GM19043 (cell line): Measurements from ENCODE around the gene SHPK.
A peak's percentile ranks its signal among the peaks of the same experiment; 100 is the strongest.

Experiments used
- ATAC-seq: cut with Tn5 transposase; IDR thresholded peaks from one replicate; pipeline ENCODE4 v1.9.1; 2021; ENCODE audit warnings: low read depth; ENCODE audit not compliant: unreplicated experiment

Gene SHPK, protein sequence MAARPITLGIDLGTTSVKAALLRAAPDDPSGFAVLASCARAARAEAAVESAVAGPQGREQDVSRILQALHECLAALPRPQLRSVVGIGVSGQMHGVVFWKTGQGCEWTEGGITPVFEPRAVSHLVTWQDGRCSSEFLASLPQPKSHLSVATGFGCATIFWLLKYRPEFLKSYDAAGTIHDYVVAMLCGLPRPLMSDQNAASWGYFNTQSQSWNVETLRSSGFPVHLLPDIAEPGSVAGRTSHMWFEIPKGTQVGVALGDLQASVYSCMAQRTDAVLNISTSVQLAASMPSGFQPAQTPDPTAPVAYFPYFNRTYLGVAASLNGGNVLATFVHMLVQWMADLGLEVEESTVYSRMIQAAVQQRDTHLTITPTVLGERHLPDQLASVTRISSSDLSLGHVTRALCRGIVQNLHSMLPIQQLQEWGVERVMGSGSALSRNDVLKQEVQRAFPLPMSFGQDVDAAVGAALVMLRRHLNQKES

DNA sequence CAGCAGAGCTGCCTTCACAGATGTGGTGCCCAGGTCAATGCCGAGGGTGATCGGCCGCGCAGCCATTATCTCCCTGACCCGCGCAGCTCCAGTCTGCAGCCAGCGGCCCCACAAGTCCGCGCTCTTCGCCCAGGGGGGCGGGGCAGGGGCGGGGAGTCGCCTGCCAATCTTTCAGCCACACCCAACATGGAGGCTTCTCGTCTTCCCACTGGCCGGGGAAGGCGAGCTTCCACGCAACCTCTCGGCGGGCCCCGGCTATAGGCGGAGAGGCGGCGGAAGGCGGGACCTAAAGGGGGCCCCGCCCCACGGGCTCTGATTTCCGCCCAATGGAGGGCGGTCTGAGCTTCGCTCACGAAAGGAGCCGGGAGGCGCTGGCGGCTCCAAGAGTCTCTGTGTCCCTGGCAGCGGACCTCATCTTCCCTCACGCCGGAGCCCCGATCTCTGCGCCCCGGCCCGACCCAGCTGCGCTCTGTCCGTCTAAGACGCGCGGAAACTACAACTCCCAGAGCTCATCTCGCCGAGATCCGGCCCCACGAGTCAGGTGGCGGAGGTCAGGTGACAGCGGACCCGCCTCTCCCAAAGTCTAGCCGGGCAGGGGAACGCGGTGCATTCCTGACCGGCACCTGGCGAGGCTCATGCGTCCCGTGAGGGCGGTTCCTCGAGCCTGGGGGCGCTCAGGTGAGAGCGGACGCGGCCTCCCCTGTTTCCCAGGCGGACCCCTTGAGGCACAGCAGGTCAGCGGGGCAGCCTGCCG is at the start of gene SHPK, which contains the start of gene CTNS:
TSS of gene SHPK (minus strand) at position 97 of the 754 bp plus-strand sequence. CDS start at position 66, 31 bp downstream.
TSS of gene CTNS (plus strand) at position 607 of the 754 bp plus-strand sequence. CDS start 3,447 bp downstream, outside the sequence.
- peak; percentile 94 for ATAC-seq

GRCh38 chr17:3685174-3685573 is 49.1 kb upstream of the SHPK start:
- no peak for ATAC-seq

DNA sequence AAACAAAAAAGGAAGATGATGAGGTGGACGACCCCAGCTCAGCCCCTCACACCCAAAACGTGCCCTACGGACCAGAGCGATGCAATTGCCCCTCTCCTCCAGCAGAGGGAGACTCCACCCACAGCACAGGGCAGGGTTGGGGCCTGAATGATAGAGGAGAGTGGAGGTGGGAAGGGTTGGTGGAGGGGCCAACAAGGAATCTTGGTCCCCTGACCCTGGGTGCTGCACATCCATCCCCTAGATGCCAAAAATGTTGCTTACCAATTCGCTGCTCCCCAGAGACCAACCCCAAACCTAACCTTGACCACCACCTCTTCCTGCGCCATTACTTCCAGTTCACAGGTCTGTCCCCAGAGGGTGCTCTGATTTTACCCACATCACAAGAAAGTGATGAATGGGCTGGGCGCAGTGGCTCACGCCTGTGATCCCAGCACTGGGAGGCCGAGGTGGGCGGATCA is 47.0 kb upstream of the SHPK start:
- ATAC-seq, result no peak

DNA sequence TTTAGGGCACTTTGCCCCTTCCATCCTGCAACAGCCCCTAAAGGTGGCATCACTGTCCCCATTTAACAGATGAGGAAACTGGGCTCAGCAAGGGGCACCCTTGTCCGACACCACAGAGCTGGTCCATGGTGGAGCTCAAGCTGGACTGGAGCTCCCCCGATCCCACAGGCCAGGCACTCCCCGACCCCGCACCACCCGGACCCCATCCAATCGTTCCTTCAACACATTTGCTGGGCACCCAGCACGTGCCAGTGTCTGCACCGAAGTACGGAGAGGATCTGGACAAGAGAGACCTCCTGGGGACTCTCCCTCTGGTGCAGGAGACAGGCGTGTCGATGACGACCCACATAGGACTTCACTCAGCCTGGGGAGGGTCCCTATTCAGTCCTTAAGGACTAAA is 46.0 kb upstream of the SHPK start:
- no peak for ATAC-seq

DNA sequence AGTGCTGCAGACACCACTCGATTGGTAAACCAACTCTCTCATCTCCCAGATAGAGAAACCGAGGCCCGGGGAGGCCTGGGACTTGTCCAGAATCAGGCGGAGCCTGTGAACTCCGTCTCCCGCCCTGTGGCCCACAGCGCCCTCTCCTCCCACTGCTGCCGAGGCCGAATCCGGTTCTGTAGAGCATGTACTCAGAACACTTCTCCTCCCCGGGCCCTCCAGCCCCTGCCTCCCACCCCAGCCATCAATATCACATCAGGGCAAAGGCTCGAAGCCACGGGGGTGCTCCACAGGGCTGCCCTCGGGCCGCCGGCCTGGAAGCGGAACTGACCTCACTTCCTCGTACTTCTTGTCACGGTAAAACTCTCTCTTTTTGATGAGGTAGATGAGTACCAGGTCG is 45.5 kb upstream of the SHPK start:
- ATAC-seq, result no peak

GRCh38 chr17:3681057-3681456 is 45.0 kb upstream of the SHPK start:
- ATAC-seq, result no peak

DNA sequence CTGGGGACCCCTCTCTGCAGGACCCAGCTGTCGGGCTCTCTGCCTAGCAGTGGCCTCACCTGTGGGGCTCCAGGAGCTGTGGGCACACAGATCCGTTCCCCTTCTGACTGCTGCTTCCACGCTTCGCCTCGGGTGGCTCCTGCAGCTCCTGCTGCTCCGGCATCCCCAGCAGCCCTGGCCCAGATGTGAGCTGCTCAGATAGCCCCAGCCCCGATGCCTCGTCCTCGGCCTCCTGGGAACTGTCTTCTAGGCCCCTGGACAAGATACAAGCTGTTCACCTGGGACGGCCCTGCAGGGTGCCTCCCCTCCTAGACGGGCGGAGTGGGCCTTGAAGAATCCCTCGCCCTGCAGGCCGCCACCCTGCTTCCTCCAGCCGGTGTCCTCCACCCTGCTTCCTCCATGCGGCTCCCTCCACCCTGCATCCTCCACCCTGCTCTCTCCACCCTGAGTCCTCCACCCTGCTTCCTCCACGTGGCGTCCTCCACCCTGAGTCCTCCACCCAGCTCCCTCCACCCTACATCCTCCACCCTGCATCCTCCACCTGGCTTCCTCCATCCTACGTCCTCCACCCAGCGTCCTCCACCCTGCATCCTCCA is 43.6 kb upstream of the SHPK start:
- ATAC-seq, result no peak

DNA sequence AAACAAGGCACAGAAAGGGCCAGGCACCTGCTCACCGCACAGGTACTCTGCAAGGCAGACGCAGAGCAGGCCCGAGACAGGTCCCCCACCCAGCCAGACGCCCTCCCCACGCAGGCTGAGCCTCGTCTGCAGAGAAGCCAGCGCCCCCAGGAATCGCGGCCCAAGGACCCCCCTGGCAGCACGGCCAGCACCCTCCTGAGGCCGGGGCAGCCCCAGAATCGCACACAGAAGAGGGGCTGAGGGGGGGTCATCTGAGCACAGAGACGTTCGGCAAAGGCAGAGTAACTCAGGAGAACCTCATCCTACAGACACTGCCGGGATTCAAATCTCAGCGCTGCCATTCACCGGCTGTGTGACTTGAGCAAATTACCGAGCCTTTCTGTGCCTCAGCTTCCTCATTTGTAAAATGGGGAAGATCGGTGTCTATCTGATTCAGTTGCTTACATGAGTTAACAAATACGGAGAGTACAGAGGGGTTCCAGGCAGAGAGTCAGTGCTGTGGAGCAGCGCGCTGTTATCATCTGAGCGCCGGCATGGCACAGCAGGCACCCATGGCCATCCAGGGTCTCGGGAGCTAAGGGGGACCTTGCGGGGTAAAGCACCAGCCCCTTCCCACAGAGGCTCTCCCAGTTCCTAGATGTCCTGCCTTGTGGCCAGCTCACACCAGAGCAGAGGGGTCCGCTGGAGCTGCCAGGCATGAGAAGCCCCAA is 42.9 kb upstream of the SHPK start:
- ATAC-seq, result no peak

GRCh38 chr17:3678095-3678820 is 42.2 kb upstream of the SHPK start:
- ATAC-seq, result no peak

DNA sequence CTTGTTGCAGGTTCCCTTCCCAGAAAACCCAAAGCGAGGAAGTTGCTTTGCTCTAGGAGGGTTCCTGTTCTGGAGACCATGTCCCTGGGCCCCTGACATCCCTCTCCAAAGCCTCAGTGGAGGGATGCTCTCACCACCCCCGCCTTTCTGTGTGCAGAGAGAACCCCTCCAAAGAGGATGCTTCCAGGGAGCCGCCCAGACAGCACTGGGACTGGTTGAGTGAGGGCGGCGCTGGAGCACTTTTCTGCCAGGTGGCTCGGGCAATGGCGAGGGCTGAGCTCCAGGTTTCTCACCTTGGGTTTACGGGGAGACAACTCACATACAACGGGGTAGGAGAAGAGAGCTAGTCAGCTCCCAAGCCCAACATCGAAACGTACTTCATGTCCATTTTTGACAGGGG is 39.8 kb upstream of the SHPK start:
- no peak for ATAC-seq

DNA sequence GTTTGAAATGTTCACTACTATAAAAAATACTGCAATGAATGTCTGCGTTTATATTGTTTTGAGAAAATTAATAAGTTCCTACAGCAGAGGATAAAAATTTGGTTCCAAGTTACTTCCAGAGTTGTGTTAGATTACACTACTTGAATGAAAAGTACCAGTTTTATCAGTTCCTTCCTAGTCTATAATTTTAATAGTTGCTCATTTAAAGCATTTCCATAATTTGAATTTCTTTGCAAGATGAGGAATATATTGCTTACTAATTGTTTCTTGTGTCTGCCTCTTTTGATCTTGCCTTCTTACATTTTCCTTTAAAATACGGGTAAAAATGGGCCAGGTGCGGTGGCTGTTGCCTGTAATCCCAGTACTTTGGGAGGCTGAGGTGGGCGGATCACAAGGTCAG is 36.5 kb upstream of the SHPK start:
- ATAC-seq, result no peak

- no peak for ATAC-seq
Observed at GRCh38 chr17:3669548-3669947, 33.5 kb upstream of the SHPK start.

DNA sequence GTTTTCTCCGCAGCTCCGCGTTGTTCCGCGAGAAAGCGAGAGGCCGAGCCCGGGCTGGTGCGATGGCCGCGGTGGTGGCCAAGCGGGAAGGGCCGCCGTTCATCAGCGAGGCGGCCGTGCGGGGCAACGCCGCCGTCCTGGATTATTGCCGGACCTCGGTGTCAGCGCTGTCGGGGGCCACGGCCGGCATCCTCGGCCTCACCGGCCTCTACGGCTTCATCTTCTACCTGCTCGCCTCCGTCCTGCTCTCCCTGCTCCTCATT is 33.0 kb upstream of the SHPK start:
- ATAC-seq, result no peak

DNA sequence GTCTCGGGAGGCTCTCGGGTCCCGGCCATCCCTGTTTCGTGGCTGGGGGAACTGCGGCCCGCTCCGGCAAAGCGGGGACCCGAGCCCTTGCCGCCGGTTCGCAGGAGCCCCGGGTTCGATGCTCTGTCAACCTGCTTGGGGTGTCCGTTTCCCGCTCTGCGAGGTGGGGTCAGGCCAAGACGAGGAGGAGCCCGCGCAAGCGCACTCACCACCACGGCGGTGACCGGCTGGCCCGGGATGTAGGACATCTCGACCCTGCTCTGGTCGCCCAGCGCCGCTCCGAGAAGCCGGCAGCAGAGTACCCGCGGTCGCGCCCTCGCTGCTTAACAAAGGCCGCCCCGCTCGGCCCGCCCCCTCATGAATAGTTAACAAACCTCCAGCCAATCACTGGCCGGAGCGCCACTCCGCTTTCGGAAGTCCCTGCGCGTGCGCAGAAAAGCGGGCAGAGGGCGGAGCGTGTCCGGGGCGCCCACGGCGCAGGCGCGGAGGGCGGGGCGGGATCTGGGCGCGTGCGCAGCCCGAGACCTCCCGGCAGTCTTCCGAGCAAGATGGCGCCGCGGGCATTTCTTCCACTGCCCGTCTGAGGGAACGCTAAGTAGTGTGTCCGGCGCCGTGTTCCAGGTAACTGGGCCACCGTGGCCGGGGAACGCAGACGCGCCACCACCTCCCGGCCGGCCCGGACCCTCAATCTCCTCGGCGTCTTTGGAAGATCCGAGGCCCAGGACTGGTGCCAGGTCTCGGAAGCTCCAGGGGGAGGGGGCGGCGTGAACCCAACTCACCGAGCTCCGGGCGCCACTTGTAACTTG is 32.4 kb upstream of the SHPK start, which contains the start of the genes EMC6 and TAX1BP3:
TSS of gene EMC6 (plus strand) at position 534 of the 806 bp plus-strand sequence. CDS start 335 bp downstream, outside the sequence.
TSS of gene TAX1BP3 (minus strand) at position 300 of the 806 bp plus-strand sequence. CDS start at position 248, 52 bp downstream.
- peak; percentile 88 for ATAC-seq

- no peak for ATAC-seq
Observed at GRCh38 chr17:3667366-3668278, 31.6 kb upstream of the SHPK start.

DNA sequence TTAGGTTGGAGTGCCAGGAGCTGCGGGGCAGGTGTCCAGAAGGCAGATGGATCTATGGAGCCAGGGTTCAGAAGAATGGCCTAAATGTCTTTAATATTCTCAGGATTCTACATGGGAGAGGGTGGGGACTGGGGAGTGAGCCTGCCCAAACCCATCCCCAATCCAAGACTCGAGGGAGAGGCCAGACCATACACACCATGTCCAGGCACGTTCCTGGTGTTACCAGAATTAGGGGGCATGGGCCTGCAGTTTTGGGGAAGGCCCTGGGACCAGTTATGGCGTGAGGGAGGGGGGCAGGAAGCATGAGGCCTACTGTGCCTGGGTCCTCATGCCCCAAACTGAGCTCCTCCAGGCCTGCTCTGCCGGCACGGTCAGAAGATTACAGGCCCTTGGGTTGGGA is 30.5 kb upstream of the SHPK start:
- no peak for ATAC-seq

DNA sequence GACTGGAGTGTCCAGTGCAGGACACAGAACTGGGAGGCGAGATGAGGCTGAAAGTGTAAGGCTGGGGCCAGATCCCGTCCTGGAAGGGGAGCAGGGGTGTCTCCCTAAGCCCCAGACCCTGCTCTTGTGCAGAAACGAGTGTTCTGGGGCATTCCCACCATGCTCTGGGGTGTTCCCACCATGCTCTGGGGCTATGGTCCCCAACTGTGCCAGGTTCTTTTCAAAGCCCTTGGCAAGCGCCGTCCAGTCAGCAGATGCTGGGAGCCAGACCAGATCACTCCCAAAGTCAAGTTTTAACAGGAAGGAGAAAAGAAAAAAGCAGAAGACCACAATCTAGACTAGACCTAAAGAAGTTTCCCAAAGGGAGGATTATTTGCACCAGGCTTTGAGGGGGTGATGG is 29.8 kb upstream of the SHPK start:
- no peak for ATAC-seq
